H1 (cell line): ENCODE results near the gene ZNF277. TPM values are rescaled to one million over a fixed set of nuclear protein-coding genes. Genes with fewer than 3 reads are reported as not detected.

Source experiments
- BACH1 ChIP-seq: IDR thresholded peaks from 2 replicates; pipeline ENCODE4 v1.6.1; 2012; ENCODE audit warnings: low read length, improper control_type of control experiment
- BRCA1 ChIP-seq: IDR thresholded peaks from 2 replicates; pipeline ENCODE4 v1.6.1; 2012; ENCODE audit warnings: low read depth, low read length, improper control_type of control experiment
- FOSL1 ChIP-seq: IDR thresholded peaks from 2 replicates; pipeline ENCODE4 v1.6.1; 2011; ENCODE audit warnings: mild to moderate bottlenecking, low read depth, low read length, moderate library complexity; ENCODE audit not compliant: insufficient read depth
- HDAC6 ChIP-seq: IDR thresholded peaks from one replicate; pipeline ENCODE4 v1.7.1; 2012; ENCODE audit warnings: low read depth, mild to moderate bottlenecking, inconsistent platforms, low read length, moderate library complexity
- MAFK ChIP-seq: IDR thresholded peaks from 2 replicates; pipeline ENCODE4 v1.6.1; 2012; ENCODE audit warnings: low read depth, mild to moderate bottlenecking, improper control_type of control experiment, low read length
- RAD21 ChIP-seq, 2 experiments: IDR thresholded peaks in 1 of 2; conservative IDR thresholded peaks in 1 of 2; 2 replicates each; pipeline ENCODE4 v1.6.1; 2011; ENCODE audit warnings: low read depth in 2 of 2, low read length in 2 of 2, improper control_type of control experiment in 1 of 2, inconsistent platforms in 1 of 2, mild to moderate bottlenecking in 1 of 2, moderate library complexity in 1 of 2
- RFX5 ChIP-seq: IDR thresholded peaks from 2 replicates; pipeline ENCODE4 v1.6.1; 2011; ENCODE audit warnings: low read depth, low read length, improper control_type of control experiment, borderline replicate concordance
- polyA plus RNA-seq, 7 experiments: library from polyadenylated mRNA; depleted of rRNA in 3 of 7; stranded (reverse) in 5 of 7; unstranded in 2 of 7; fragments of >200 nt in 5 of 7; fragments of 200-250 nt in 2 of 7; gene quantifications; 1 replicate in 5 of 7; 2 replicates in 1 of 7; 4 replicates in 1 of 7; pipeline versions ENCODE4 v1.2.1 to v1.2.3, GENCODE V29; 2011 to 2013; ENCODE audit warnings: missing spikeins in 2 of 7, mixed read lengths in 2 of 7
- total RNA-seq: library from RNA; stranded (reverse); fragmentation: NEBNext Ultra II Directional; extraction: Animal tissue kit (Norgen Biotek cat#: 25700); gene quantifications from 2 replicates; pipeline ENCODE4 v1.2.1, GENCODE V29; 2021
- TF ChIP-seq, protein P1 (sequence below): fragments of 300-600 bp; sonication (generic); IDR thresholded peaks from 2 replicates; pipeline ENCODE4 v1.7.1; 2012; ENCODE audit warnings: low read length, moderate library complexity, mild to moderate bottlenecking, inconsistent platforms; ENCODE audit not compliant: insufficient replicate concordance

Gene ZNF277
- total and polyA plus RNA-seq, 2 of the 8 experiments (the other 6 are each of a cell fraction or from before 2014, with no cell fraction given) = 5.1 to 21.7 TPM

DNA sequence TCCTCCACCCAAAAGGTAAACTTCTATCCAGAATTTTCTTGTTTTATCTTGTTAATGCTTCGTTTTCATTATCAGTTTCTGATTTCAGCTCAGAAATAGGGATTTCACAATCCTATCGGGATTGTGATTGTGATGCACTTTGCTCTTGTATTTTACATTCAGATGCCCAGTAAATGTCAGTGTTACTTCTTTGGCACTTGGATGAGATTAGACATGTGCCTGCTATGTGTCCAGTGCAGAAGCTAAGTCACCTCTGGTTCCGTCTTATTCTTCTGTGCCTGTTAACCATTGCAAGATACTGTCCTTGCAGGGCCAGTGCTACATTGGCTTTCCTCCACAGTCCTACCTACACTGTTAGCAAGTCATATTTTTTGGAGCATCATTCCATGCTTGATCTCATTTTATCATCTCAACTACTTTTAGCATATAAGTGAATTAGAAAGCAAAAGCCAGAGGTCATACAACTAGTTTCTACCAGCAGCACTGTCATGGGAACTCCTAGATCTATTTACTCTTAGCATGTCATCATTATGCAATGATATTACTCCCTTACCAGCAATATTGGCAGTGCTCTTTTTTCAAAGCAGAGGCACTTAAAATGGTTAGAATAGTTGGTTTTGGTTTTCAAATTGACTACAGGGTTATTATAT is 26.7 kb downstream of the ZNF277 start (continued):
- TF ChIP-seq, protein P1, sequence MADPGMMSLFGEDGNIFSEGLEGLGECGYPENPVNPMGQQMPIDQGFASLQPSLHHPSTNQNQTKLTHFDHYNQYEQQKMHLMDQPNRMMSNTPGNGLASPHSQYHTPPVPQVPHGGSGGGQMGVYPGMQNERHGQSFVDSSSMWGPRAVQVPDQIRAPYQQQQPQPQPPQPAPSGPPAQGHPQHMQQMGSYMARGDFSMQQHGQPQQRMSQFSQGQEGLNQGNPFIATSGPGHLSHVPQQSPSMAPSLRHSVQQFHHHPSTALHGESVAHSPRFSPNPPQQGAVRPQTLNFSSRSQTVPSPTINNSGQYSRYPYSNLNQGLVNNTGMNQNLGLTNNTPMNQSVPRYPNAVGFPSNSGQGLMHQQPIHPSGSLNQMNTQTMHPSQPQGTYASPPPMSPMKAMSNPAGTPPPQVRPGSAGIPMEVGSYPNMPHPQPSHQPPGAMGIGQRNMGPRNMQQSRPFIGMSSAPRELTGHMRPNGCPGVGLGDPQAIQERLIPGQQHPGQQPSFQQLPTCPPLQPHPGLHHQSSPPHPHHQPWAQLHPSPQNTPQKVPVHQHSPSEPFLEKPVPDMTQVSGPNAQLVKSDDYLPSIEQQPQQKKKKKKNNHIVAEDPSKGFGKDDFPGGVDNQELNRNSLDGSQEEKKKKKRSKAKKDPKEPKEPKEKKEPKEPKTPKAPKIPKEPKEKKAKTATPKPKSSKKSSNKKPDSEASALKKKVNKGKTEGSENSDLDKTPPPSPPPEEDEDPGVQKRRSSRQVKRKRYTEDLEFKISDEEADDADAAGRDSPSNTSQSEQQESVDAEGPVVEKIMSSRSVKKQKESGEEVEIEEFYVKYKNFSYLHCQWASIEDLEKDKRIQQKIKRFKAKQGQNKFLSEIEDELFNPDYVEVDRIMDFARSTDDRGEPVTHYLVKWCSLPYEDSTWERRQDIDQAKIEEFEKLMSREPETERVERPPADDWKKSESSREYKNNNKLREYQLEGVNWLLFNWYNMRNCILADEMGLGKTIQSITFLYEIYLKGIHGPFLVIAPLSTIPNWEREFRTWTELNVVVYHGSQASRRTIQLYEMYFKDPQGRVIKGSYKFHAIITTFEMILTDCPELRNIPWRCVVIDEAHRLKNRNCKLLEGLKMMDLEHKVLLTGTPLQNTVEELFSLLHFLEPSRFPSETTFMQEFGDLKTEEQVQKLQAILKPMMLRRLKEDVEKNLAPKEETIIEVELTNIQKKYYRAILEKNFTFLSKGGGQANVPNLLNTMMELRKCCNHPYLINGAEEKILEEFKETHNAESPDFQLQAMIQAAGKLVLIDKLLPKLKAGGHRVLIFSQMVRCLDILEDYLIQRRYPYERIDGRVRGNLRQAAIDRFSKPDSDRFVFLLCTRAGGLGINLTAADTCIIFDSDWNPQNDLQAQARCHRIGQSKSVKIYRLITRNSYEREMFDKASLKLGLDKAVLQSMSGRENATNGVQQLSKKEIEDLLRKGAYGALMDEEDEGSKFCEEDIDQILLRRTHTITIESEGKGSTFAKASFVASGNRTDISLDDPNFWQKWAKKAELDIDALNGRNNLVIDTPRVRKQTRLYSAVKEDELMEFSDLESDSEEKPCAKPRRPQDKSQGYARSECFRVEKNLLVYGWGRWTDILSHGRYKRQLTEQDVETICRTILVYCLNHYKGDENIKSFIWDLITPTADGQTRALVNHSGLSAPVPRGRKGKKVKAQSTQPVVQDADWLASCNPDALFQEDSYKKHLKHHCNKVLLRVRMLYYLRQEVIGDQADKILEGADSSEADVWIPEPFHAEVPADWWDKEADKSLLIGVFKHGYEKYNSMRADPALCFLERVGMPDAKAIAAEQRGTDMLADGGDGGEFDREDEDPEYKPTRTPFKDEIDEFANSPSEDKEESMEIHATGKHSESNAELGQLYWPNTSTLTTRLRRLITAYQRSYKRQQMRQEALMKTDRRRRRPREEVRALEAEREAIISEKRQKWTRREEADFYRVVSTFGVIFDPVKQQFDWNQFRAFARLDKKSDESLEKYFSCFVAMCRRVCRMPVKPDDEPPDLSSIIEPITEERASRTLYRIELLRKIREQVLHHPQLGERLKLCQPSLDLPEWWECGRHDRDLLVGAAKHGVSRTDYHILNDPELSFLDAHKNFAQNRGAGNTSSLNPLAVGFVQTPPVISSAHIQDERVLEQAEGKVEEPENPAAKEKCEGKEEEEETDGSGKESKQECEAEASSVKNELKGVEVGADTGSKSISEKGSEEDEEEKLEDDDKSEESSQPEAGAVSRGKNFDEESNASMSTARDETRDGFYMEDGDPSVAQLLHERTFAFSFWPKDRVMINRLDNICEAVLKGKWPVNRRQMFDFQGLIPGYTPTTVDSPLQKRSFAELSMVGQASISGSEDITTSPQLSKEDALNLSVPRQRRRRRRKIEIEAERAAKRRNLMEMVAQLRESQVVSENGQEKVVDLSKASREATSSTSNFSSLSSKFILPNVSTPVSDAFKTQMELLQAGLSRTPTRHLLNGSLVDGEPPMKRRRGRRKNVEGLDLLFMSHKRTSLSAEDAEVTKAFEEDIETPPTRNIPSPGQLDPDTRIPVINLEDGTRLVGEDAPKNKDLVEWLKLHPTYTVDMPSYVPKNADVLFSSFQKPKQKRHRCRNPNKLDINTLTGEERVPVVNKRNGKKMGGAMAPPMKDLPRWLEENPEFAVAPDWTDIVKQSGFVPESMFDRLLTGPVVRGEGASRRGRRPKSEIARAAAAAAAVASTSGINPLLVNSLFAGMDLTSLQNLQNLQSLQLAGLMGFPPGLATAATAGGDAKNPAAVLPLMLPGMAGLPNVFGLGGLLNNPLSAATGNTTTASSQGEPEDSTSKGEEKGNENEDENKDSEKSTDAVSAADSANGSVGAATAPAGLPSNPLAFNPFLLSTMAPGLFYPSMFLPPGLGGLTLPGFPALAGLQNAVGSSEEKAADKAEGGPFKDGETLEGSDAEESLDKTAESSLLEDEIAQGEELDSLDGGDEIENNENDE = no peak
- TF ChIP-seq BACH1 (no peak), RFX5 (no peak), BRCA1 (no peak), MAFK (no peak), RAD21 (IDR thresholded peaks at IDR 0.05 in 1 of 2, conservative IDR thresholded peaks at IDR 0.05 in 1 of 2; ENCODE audit: low read depth in 2 of 2, low read length in 2 of 2) (no peak), FOSL1 (no peak), HDAC6 (no peak)
